Kidney (tissue), 14 donors: ENCODE measurements around the gene PLAGL1. TPM values are rescaled to one million over a fixed set of nuclear protein-coding genes. Genes with fewer than 3 reads are reported as not detected.
"Not testable (repeated sequence)": the region's sequence is repeated elsewhere in the genome, so short reads cannot be mapped to it uniquely, and the experiment has no call there.

Source experiments
- DNase-seq, 5 donors: peaks; one replicate each; pipeline ENCODE4 v3.0.0-alpha.2; 2013 to 2020
- FAIRE-seq: peaks from 2 replicates; lab custom pipeline; 2012; peaks lifted over from hg19 to GRCh38; lab: Jason Lieb, UNC
- H3K27ac ChIP-seq, 2 donors: one replicate each; pipeline ENCODE4 v1.7.0; 2013; ENCODE audit warnings: low read depth in 2 of 2, low read length in 2 of 2, inconsistent platforms in 1 of 2
- H3K27me3 ChIP-seq: one replicate; pipeline ENCODE4 v1.7.1; 2013; ENCODE audit warnings: low read length, inconsistent platforms; ENCODE audit not compliant: control insufficient read depth, insufficient read depth
- H3K36me3 ChIP-seq, 3 donors: one replicate each; pipeline versions ENCODE4 v1.7.0 to v1.7.1; 2013; ENCODE audit warnings: low read length in 3 of 3, control low read depth in 1 of 3, inconsistent platforms in 1 of 3; ENCODE audit not compliant: insufficient read depth in 3 of 3, control insufficient read depth in 2 of 3
- H3K4me1 ChIP-seq, 3 donors: one replicate each; pipeline versions ENCODE4 v1.7.0 to v1.7.1; 2013; ENCODE audit warnings: low read length in 3 of 3, inconsistent platforms in 1 of 3, low read depth in 1 of 3; ENCODE audit not compliant: control insufficient read depth in 2 of 3, insufficient read depth in 2 of 3
- H3K4me3 ChIP-seq, 3 donors: one replicate each; pipeline versions ENCODE4 v1.7.0 to v1.8.1; 2013; ENCODE audit warnings: low read length in 3 of 3, control low read depth in 1 of 3, inconsistent platforms in 1 of 3
- H3K9ac ChIP-seq, 3 donors: one replicate each; pipeline versions ENCODE4 v1.7.0 to v1.7.1; 2013; ENCODE audit warnings: low read length in 3 of 3, control low read depth in 1 of 3, inconsistent platforms in 1 of 3
- H3K9me3 ChIP-seq, 3 donors: one replicate each; pipeline versions ENCODE4 v1.7.0 to v1.7.1; 2013; ENCODE audit warnings: low read length in 3 of 3, control low read depth in 1 of 3, inconsistent platforms in 1 of 3; ENCODE audit not compliant: control insufficient read depth in 2 of 3, insufficient read depth in 1 of 3
- CTCF ChIP-seq: IDR thresholded peaks from 3 replicates; pipeline ENCODE4 v1.5.1; 2012; ENCODE audit warnings: mild to moderate bottlenecking, moderate library complexity, borderline replicate concordance; ENCODE audit not compliant: insufficient read depth; ENCODE audit errors: extremely low read depth
- intact Hi-C: fragments of 100-400 bp; cut with DNase I; formaldehyde crosslinking; loops from one replicate; pipeline ENCODE4 v1.11.1; 2022
- polyA plus RNA-seq: library from polyadenylated mRNA; stranded (reverse); fragments of 350-450 nt; fragmentation: Illumina TruSeq; extraction: RNeasy Lipid Tissue Mini Kit (QIAGEN cat#74804); gene quantifications from one replicate; pipeline ENCODE4 v1.2.3, GENCODE V29; 2014; ENCODE audit warnings: low read depth, low replicate concordance; ENCODE audit not compliant: insufficient read depth
- total RNA-seq: library from RNA; stranded (reverse); fragmentation: NEBNext Ultra II Directional; extraction: Animal tissue kit (Norgen Biotek cat#: 25700); gene quantifications from one replicate; pipeline ENCODE4 v1.2.1, GENCODE V29; 2021
- donor health status: control.
- donor health status: control.
- donor health status: control.
- donor health status: control.
- donor health status: control.
- donor health status: DM: yes; HTN: yes; CAD: no.
- donor health status: Normal renal cell carcinoma (clear cell type).

PLAGL1 gene
- total and polyA plus RNA-seq, 2 donors from 2014 or later = 7.1 to 23.6 TPM

- H3K27me3 ChIP-seq = no peaks in the 10 kb centered on the region
- H3K36me3 ChIP-seq = no peaks in the 10 kb centered on the region
- no peak for TF ChIP-seq CTCF
- no peak overlapping the region for H3K9ac ChIP-seq
- intact Hi-C loops = no loop called here
- no peaks in the 10 kb centered on the region for H3K9me3 ChIP-seq
- DNase-seq (no peak), FAIRE-seq (no peak)
- no peak overlapping the region for H3K4me3 ChIP-seq
- no peaks in the 10 kb centered on the region for H3K4me1 ChIP-seq
- H3K27ac ChIP-seq = no peak overlapping the region
These were observed 44.4 kb upstream of the PLAGL1 start for GRCh38 chr6:144052488-144052887.

GRCh38 chr6:144049386-144049785 is 41.3 kb upstream of the PLAGL1 start:
- no peak for FAIRE-seq

GRCh38 chr6:144047688-144048087 is 39.6 kb upstream of the PLAGL1 start:
- FAIRE-seq = no peak
- no peak for TF ChIP-seq CTCF

More at GRCh38 chr6:144049386-144049785, 41.3 kb upstream of the PLAGL1 start:
- Histone ChIP-seq H3K27me3 (no peaks in the 10 kb centered on the region), H3K36me3 (no peaks in the 10 kb centered on the region), H3K4me3 (no peak overlapping the region), H3K4me1 (no peaks in the 10 kb centered on the region), H3K9me3 (no peaks in the 10 kb centered on the region), H3K9ac (no peak overlapping the region), H3K27ac (no peak overlapping the region)
- no peak for TF ChIP-seq CTCF
- no peak for DNase-seq
- intact Hi-C loops = no loop called here

GRCh38 chr6:144046672-144047071 is 38.6 kb upstream of the PLAGL1 start:
- intact Hi-C loops, H3K27ac ChIP-seq, H3K4me1 ChIP-seq, H3K9ac ChIP-seq, H3K9me3 ChIP-seq, FAIRE-seq, H3K36me3 ChIP-seq, DNase-seq, H3K27me3 ChIP-seq, H3K4me3 ChIP-seq: not testable (repeated sequence)

More at GRCh38 chr6:144047688-144048087, 39.6 kb upstream of the PLAGL1 start:
- H3K9me3 ChIP-seq = no peaks in the 10 kb centered on the region
- no peak overlapping the region for H3K4me3 ChIP-seq
- H3K27me3 ChIP-seq = no peaks in the 10 kb centered on the region
- no peak overlapping the region for H3K9ac ChIP-seq
- H3K36me3 ChIP-seq = no peaks in the 10 kb centered on the region
- H3K27ac ChIP-seq = no peak overlapping the region
- H3K4me1 ChIP-seq = no peaks in the 10 kb centered on the region
- intact Hi-C loops = no loop called here
- no peak for DNase-seq

GRCh38 chr6:144044989-144045388 is 36.9 kb upstream of the PLAGL1 start:
- H3K4me1 ChIP-seq, H3K27ac ChIP-seq, H3K4me3 ChIP-seq, H3K36me3 ChIP-seq, H3K9ac ChIP-seq, FAIRE-seq, DNase-seq, intact Hi-C loops, H3K9me3 ChIP-seq, H3K27me3 ChIP-seq: not testable (repeated sequence)
